PC-3 (cell line): ENCODE measurements around the gene SFT2D2.

Source experiments
- CTCF ChIP-seq: fragments of 300-600 bp; sonication (generic); conservative IDR thresholded peaks from 2 replicates; pipeline ENCODE4 v1.5.1; 2017; ENCODE audit warnings: antibody characterized with exemption, low read depth, mild to moderate bottlenecking, low read length
- EZH2 ChIP-seq: fragments of 300-600 bp; sonication (generic); IDR thresholded peaks from one replicate; pipeline ENCODE4 v1.6.1; 2017; ENCODE audit warnings: antibody characterized with exemption, mild to moderate bottlenecking, low read length; ENCODE audit not compliant: unreplicated experiment
- EZH2phosphoT487 ChIP-seq: fragments of 300-600 bp; sonication (generic); IDR thresholded peaks from 2 replicates; pipeline ENCODE4 v1.6.1; 2018; ENCODE audit warnings: mild to moderate bottlenecking, antibody characterized with exemption, low read length, borderline replicate concordance

- TF ChIP-seq CTCF (no peak), EZH2 (no peak), EZH2phosphoT487 (no peak)
These were observed 30.4 kb downstream of the SFT2D2 start for GRCh38 chr1:168256164-168256563.
